IPS-15b (cell line): ENCODE results near the gene THG1L.
A peak's percentile ranks its signal among the peaks of the same experiment; 100 is the strongest.
"Not testable (repeated sequence)": the region's sequence is repeated elsewhere in the genome, so short reads cannot be mapped to it uniquely, and the experiment has no call there.

Source experiments
- H3K27me3 ChIP-seq: one replicate; pipeline ENCODE4 v1.6.1; 2013; ENCODE audit warnings: low read length; ENCODE audit not compliant: control insufficient read depth, insufficient read depth
- H3K36me3 ChIP-seq: one replicate; pipeline ENCODE4 v1.6.1; 2013; ENCODE audit warnings: low read length; ENCODE audit not compliant: control insufficient read depth, insufficient read depth
- H3K4me1 ChIP-seq: one replicate; pipeline ENCODE4 v1.6.1; 2013; ENCODE audit warnings: mild to moderate bottlenecking, low read length; ENCODE audit not compliant: control insufficient read depth, insufficient read depth
- H3K4me3 ChIP-seq: one replicate; pipeline ENCODE4 v1.5.1; 2013; ENCODE audit warnings: low read depth, low read length
- H3K9ac ChIP-seq: one replicate; pipeline ENCODE4 v1.6.1; 2013; ENCODE audit warnings: low read depth, mild to moderate bottlenecking, low read length
- H3K9me3 ChIP-seq: one replicate; pipeline ENCODE4 v1.6.1; 2013; ENCODE audit warnings: mild to moderate bottlenecking, low read length; ENCODE audit not compliant: control insufficient read depth, insufficient read depth

The THG1L gene

DNA sequence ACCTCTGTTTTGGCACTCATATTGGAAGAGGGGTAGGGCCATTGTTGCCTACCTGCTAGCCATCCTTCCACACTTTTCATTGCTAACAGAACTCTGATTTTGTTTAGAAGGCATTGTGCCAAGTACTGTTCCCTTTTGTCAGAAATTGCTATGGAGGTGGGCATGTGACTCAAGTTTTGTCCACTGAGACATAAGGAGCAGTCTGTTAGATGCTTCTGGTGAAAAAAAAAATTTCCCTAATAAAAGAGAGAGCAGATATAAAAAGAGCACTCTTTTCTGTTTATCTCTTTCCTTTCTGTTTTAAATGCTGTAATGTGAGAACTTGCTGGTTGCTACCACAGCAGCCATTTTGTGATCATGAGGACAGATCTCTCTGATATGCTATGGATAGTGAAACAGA lies 21.9 kb upstream of the THG1L start:
- no peaks in the 10 kb centered on the region for H3K36me3 ChIP-seq
- no peaks in the 10 kb centered on the region for H3K4me1 ChIP-seq
- H3K27me3 ChIP-seq: no peaks in the 10 kb centered on the region
- no peaks in the 10 kb centered on the region for H3K9me3 ChIP-seq
- no peak overlapping the region for H3K9ac ChIP-seq
- no peak overlapping the region for H3K4me3 ChIP-seq

GRCh38 chr5:157710431-157710830 lies 20.8 kb upstream of the THG1L start:
- Histone ChIP-seq H3K4me3 (no peak overlapping the region), H3K36me3 (no peaks in the 10 kb centered on the region), H3K4me1 (no peaks in the 10 kb centered on the region), H3K9ac (no peak overlapping the region), H3K9me3 (no peaks in the 10 kb centered on the region), H3K27me3 (no peaks in the 10 kb centered on the region)

DNA sequence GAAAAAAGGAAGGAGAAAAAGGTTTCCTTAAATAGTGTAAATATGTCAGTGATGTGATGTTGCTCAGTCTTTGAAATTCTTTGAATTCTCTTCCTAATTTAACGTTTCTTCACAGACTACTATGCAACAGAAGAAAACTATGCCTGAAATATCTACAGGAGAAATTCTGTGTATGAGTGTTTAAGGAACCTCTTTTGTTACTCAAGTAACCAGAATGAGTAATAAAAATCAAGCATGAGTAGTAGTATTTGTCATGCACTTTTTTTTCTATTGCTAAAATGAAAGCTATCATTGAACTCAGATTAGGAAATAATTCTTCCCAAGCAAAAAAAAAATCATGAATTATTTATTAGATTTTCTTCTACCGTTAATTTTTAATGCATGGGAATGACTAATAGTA lies 20.3 kb upstream of the THG1L start:
- no peaks in the 10 kb centered on the region for H3K36me3 ChIP-seq
- no peaks in the 10 kb centered on the region for H3K9me3 ChIP-seq
- H3K4me1 ChIP-seq: no peaks in the 10 kb centered on the region
- no peaks in the 10 kb centered on the region for H3K27me3 ChIP-seq
- no peak overlapping the region for H3K4me3 ChIP-seq
- no peak overlapping the region for H3K9ac ChIP-seq

DNA sequence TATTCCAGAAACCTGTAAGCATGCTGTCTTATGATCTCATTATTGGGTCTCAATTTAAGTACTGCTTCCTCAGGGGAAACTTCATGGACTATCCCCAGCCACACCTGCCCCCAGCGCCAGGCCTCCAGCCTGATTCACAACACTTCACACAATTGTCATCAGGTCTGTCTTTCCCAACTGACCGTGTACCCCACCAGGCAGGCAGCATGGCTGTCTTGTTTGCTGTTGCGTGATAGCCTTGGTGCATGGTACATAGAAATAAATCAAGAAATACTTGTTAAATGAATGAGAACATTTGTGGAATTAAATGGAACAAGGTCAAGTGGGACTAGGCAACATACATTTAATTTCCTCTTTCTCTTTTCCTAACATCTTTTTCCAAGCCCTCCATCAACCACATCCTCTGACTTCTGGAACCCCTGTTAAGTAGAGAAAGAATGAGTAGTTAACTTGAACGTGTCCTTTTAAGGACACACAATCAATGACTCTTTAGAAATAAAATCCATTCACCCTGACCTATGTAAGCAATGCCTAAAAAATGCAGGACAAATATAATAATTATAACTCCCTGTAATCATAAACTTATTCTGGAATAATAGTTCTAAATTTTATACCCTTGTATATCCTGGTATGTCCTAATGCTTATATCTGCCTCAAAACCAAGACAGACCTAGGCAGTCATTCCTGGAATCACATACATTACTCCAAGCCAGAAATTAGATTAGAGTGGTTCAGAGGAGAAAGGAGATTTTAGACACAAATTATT lies 17.2 kb upstream of the THG1L start:
- Histone ChIP-seq H3K9me3 (no peaks in the 10 kb centered on the region), H3K9ac (no peak overlapping the region), H3K4me1 (no peaks in the 10 kb centered on the region), H3K4me3 (no peak overlapping the region), H3K27me3 (no peaks in the 10 kb centered on the region), H3K36me3 (no peaks in the 10 kb centered on the region)

GRCh38 chr5:157714596-157714864 lies 16.7 kb upstream of the THG1L start:
- Histone ChIP-seq H3K27me3 (no peaks in the 10 kb centered on the region), H3K9me3 (no peaks in the 10 kb centered on the region), H3K9ac (no peak overlapping the region), H3K4me1 (no peaks in the 10 kb centered on the region), H3K4me3 (no peak overlapping the region), H3K36me3 (no peaks in the 10 kb centered on the region)

DNA sequence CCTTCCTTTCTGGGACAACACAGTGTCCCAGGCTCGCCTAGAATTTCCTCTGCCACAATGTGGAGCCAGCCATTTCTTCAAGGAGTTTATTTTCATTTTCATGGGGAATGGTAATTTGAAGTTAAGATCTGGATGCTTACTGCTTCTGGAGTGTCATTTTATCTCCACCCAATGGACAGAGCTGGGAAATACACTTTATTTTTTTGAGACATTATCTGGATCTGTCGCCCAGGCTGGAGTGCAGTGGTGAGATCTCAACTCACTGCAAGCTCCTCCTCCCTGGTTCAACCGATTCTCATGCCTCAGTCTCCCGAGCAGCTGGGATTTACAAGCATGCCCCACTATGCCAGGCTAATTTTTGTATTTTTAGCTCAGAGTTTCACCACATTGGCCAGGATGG lies 12.7 kb upstream of the THG1L start:
- no peak overlapping the region for H3K4me3 ChIP-seq
- H3K4me1 ChIP-seq: no peaks in the 10 kb centered on the region
- no peaks in the 10 kb centered on the region for H3K36me3 ChIP-seq
- no peaks in the 10 kb centered on the region for H3K27me3 ChIP-seq
- H3K9ac ChIP-seq: no peak overlapping the region
- H3K9me3 ChIP-seq: no peaks in the 10 kb centered on the region

DNA sequence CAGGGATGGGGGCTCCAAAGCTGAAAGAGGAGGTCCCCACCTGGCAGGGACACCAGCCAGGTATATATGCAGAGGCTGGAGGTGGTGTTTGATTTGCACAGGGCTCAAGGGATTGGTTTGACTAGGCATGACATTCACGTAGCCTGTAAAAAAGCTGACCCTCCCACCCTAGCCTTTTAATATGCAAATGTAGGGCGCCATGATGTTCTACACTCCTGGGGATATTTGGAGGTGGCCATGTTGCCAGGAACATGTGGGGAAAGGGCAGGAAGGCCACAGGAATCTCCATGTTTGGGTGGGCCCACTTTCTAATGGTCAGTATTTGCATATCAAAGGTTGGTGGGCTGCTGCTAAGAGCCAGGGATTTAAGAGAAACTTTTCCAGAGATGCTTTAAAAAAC lies 12.0 kb upstream of the THG1L start:
- Histone ChIP-seq H3K9ac (no peak overlapping the region), H3K36me3 (no peaks in the 10 kb centered on the region), H3K9me3 (no peaks in the 10 kb centered on the region), H3K4me1 (no peaks in the 10 kb centered on the region), H3K27me3 (no peaks in the 10 kb centered on the region), H3K4me3 (no peak overlapping the region)

DNA sequence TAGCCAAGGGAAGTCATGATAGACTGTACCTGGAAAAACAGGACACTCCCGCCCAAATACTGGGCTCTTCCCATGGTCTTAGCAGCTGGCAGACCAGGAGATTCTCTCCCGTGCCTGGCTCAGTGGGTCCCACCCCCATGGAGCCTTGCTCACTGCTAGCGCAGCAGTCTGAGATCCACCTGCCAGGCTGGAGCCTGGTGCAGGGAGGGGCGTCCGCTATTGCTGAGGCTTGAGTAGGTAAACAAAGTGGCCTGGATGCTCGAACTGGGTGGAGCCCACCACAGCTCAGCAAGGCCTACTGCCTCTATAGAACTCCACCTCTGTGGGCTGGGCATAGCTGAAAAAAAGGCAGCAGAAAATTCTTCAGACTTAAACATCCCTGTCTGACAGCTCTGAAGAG lies 10.1 kb upstream of the THG1L start:
- no peak overlapping the region for H3K9ac ChIP-seq
- H3K36me3 ChIP-seq: no peaks in the 10 kb centered on the region
- no peaks in the 10 kb centered on the region for H3K27me3 ChIP-seq
- no peaks in the 10 kb centered on the region for H3K4me1 ChIP-seq
- no peak overlapping the region for H3K4me3 ChIP-seq
- no peaks in the 10 kb centered on the region for H3K9me3 ChIP-seq

DNA sequence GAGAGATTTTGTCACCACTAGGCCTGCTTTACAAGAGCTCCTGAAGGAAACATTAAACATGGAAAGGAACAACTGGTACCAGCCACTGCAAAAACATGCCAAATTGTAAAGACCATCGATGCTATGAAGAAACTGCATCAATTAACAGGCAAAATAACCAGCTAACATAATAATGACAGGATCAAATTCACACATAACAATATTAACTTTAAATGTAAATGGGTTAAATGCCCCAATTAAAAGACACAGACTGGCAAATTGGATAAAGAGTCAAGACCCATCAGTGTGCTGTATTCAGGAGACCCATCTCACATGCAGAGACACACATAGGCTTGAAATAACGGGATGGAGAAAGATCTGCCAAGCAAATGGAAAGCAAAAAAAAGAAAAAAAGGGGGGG lies 8.3 kb upstream of the THG1L start:
- H3K4me1 ChIP-seq, H3K36me3 ChIP-seq, H3K4me3 ChIP-seq, H3K9me3 ChIP-seq, H3K27me3 ChIP-seq, H3K9ac ChIP-seq: not testable (repeated sequence)

- not testable (repeated sequence) for H3K27me3 ChIP-seq, H3K9ac ChIP-seq, H3K4me1 ChIP-seq, H3K36me3 ChIP-seq, H3K4me3 ChIP-seq, H3K9me3 ChIP-seq
These were observed 4.6 kb upstream of the THG1L start for GRCh38 chr5:157726607-157727006.

DNA sequence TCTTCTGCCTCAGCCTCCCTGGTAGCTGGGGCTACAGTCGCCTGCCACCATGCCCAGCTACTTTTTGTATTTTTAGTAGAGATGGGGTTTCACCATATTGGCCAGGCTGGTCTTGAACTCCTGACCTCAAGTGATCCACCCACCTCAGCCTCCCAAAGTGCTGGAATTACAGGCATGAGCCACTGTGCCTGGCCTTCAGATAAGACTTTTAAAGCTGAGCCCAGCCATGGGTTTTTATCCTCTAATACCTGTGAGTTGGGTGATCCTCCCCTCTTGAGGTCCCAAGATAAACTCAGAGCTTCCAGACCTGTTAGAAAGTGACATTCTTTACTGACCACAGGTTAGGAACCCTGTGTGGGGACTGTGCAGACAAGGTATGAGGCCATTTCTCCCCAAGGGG lies 3.4 kb upstream of the THG1L start:
- not testable (repeated sequence) for H3K4me1 ChIP-seq, H3K9me3 ChIP-seq, H3K36me3 ChIP-seq, H3K9ac ChIP-seq, H3K4me3 ChIP-seq, H3K27me3 ChIP-seq

DNA sequence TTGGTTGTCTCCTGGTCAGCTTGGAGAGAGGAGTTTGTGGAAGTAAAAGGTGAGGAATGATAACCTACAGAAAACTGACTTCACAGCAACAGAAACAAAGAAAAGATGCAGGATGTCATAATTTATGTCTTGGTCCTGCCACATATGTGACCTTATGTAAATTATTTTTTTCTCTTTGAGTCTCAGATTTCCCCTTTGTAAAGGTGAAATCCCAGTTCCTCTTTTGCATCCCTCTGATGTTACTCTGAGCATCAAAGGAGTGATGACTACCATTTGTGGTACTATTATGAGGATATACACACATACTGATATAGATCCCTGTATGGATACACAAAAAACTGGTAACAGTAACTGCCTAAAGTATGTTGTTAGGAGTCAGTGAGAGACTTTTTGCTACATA lies 1.4 kb upstream of the THG1L start:
- Histone ChIP-seq H3K4me1 (no peaks in the 10 kb centered on the region), H3K36me3 (no peaks in the 10 kb centered on the region), H3K9me3 (no peaks in the 10 kb centered on the region), H3K9ac (no peak overlapping the region), H3K27me3 (no peaks in the 10 kb centered on the region), H3K4me3 (no peak overlapping the region)

GRCh38 chr5:157730900-157731271 lies 334 bp upstream of the THG1L start:
- Histone ChIP-seq H3K9me3 (no peaks in the 10 kb centered on the region), H3K4me3 (peak overlapping the region; percentile 90), H3K9ac (no peak overlapping the region), H3K4me1 (no peaks in the 10 kb centered on the region), H3K27me3 (no peaks in the 10 kb centered on the region), H3K36me3 (no peaks in the 10 kb centered on the region)
